HFF-Myc (cell line): Measurements from ENCODE around the gene SOWAHC.
"Not testable (repeated sequence)": the region's sequence is repeated elsewhere in the genome, so short reads cannot be mapped to it uniquely, and the experiment has no call there.

Experiments
- DNase-seq: peaks from one replicate; pipeline ENCODE4 v3.0.0-alpha.2; 2011; ENCODE audit warnings: low read depth; ENCODE audit errors: extremely low read depth
- H3K4me3 ChIP-seq: replicated peaks from 2 replicates; pipeline ENCODE4 v1.5.1; 2011; ENCODE audit warnings: low read depth, mild to moderate bottlenecking, control low read depth, low read length
- TF ChIP-seq, protein P1 (sequence below): IDR thresholded peaks from 2 replicates; pipeline ENCODE4 v1.5.1; 2012; ENCODE audit warnings: mild to moderate bottlenecking, low read depth, low read length, control low read depth; ENCODE audit errors: missing control alignments

Gene SOWAHC, protein sequence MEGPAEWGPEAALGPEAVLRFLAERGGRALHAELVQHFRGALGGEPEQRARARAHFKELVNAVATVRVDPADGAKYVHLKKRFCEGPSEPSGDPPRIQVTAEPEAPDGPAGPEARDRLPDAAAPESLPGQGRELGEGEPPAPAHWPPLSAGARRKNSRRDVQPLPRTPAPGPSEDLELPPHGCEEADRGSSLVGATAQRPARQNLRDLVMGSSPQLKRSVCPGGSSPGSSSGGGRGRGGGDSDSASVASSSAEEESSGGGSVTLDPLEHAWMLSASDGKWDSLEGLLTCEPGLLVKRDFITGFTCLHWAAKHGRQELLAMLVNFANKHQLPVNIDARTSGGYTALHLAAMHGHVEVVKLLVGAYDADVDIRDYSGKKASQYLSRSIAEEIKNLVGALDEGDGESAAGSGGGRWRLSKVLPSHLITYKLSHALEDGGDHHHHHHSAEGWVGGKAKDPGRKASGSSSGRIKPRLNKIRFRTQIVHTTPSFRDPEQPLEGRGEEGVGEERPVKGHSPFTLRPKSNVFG

DNA sequence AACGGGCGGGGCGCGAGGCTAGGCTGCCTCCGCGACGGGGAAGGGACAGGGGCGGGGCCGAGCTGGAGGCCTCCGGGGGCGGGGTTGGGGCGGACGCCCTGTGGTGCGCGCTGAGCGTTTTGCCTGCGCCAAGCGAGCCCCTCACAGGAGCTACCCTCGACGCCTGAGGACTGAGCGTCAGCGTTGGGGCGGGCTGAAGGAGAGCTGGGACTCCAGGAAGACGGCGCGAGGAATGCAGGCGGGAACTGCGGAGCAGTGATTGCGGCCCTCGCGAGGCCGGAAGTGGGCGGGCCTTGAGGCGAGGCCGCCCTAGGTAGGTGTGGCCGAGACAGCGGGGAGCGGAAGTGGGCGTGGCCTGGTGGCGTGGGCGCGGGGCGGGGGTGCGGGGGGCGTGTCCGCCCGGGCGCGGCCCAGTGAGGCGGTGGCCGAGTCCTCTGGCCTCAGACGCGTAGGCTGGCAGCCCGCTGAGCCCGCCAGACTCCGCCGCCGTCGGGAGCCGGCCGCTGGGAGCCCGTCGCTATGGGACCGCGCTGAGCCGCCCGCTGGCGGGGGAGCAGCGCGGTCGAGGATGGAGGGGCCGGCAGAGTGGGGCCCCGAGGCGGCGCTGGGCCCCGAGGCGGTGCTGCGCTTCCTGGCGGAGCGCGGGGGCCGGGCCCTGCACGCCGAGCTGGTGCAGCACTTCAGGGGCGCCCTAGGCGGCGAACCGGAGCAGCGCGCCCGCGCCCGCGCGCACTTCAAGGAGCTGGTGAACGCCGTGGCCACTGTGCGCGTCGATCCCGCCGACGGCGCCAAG lies at the start of gene SOWAHC, which contains the start of gene SEPTIN10:
SOWAHC (plus strand) TSS at position 443 of the 793 bp plus-strand sequence; CDS start at position 569, 126 bp downstream.
SEPTIN10 (minus strand) TSS at position 45 of the 793 bp plus-strand sequence. CDS start 139 bp downstream, outside the sequence.
- peak; percentile 96 for DNase-seq
- H3K4me3 ChIP-seq: peak within 1 kb of the TSS; percentile 89
- TF ChIP-seq, protein P1, sequence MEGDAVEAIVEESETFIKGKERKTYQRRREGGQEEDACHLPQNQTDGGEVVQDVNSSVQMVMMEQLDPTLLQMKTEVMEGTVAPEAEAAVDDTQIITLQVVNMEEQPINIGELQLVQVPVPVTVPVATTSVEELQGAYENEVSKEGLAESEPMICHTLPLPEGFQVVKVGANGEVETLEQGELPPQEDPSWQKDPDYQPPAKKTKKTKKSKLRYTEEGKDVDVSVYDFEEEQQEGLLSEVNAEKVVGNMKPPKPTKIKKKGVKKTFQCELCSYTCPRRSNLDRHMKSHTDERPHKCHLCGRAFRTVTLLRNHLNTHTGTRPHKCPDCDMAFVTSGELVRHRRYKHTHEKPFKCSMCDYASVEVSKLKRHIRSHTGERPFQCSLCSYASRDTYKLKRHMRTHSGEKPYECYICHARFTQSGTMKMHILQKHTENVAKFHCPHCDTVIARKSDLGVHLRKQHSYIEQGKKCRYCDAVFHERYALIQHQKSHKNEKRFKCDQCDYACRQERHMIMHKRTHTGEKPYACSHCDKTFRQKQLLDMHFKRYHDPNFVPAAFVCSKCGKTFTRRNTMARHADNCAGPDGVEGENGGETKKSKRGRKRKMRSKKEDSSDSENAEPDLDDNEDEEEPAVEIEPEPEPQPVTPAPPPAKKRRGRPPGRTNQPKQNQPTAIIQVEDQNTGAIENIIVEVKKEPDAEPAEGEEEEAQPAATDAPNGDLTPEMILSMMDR: no peak

DNA sequence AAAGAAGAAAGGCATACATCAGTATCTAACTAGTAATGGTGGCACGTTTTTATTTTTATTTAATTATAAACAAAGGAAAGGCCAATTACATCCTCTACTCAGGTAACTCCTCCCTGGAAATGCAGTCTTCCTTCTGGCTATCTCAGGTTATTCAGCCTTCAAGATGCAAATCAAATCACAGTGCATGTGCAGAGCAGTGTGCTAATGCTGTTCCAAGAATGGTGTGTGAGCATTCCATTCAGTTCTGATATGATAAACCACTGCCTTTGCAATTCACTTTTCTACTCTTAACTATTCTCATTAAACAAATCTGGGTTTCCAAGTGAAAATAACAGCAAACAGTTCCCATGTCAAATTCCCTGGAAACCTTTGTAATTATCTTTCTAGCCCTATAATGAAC lies 38.8 kb upstream of the SOWAHC start:
- no peak overlapping the region for H3K4me3 ChIP-seq
- DNase-seq: no peak
- TF ChIP-seq, protein P1: no peak

DNA sequence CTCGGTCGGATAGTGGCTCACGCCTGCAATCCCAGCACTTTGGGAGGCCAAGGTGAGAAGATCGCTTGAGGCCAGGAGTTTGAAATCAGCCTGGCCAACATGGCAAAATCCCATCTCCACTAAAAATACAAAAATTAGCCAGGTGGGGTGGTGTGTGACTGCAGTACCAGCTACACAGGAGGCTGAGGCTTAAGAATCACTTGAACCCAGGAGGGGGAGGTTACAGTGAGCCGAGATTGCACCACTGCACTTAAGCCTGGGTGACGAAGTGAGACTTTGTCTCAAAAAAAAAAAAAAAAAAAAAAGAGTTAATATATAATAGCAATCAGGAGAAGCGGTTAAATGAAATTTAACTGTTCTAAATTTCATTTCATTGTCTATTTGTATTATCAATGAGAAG lies 36.5 kb upstream of the SOWAHC start:
- H3K4me3 ChIP-seq, DNase-seq: not testable (repeated sequence)

DNA sequence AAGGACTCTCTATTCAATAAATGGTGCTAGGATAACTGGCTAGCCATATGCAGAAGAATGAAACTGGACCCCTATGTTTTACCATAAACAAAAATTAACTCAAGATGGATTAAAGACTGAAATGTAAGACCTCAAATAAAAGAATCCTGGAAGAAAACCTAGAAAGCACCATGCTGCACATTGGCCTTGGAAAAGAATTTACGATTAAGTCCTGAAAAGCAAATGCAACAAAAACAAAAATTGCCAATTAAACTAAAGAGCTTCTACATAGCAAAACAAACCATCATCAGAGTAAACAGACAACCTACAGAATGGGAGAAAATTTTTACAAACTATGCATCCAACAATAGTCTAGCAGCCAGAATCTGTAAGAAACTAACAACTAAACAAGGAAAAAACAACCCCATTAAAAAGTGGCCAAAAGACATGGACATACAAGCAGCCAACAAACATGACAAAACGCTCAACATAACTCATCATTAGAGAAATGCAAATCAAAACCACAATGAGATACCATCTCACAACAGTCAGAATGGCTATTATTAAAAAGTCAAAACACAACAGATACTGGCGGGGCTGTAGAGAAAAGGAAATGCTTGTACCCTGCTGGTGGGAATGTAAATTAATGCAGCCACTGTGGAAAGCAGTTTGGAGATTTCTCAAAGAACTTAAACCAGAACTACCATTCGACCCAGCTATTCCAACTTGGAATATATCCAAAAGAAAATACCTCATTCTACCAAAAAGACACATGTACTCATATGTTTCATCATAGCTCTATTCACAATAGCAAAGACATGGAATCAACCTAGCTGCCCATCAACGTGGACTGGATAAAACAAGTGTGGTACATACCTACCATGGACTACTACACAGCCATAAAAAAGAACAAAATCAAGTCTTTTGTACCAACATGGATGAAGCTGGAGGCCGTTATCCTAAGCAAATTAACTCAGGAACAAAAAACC lies 31.0 kb upstream of the SOWAHC start:
- no peak for DNase-seq
- H3K4me3 ChIP-seq: no peak overlapping the region
- TF ChIP-seq, protein P1: no peak

DNA sequence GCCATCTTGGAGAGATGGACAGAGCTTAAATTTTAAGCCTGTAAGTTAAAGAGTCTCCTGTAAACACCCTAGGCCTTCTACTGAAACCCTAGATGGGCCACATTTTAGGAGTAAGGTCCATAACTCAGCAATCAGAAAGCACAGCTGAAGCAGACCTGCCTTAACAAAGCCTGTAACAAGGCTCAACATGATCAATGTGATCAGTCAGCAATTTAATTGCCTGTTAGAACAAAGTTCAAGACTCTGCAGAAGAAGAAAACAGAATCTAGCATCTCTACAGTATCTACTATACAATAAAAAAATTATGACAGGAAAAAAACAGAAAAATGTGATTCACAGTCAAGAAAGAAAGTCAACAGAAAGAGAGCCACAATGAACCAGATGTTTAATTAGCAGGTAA lies 27.5 kb upstream of the SOWAHC start:
- H3K4me3 ChIP-seq: no peak overlapping the region
- TF ChIP-seq, protein P1: no peak
- no peak for DNase-seq

DNA sequence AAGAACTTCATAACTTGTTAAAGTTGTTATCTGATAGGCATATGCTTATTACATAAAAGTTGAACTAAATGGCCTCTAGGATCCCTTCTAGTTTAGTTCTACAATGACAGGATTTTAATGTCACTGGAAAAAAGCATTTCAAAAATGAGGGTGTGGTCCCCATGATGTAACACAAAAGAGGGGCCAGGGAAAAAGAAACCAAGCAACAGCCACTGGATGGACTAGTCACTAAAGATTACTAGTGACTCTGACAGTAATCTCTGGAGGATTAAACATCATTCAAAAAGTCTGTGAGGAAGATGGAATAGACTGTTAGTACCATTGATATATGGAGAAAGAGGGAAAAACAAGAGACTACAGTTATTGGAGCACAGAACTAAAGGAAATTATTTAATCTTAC lies 23.0 kb upstream of the SOWAHC start:
- no peak overlapping the region for H3K4me3 ChIP-seq
- no peak for DNase-seq
- TF ChIP-seq, protein P1: no peak
